HCT116 (cell line): ENCODE results near the gene PLA2G10.
A peak's percentile ranks its signal among the peaks of the same experiment; 100 is the strongest.

ENCODE experiments used
- CEBPB ChIP-seq: IDR thresholded peaks from 2 replicates; pipeline ENCODE4 v1.6.1; 2012; ENCODE audit warnings: low read depth
- ELF1 ChIP-seq: IDR thresholded peaks from 2 replicates; pipeline ENCODE4 v1.6.1; 2012; ENCODE audit warnings: low read depth, borderline replicate concordance
- EZH2 ChIP-seq: fragments of 200-600 bp; sonication (generic); IDR thresholded peaks from 2 replicates; pipeline ENCODE4 v1.6.1; 2017; ENCODE audit warnings: antibody characterized with exemption, mixed run types
- FOSL1 ChIP-seq: IDR thresholded peaks from 2 replicates; pipeline ENCODE4 v1.6.1; 2012; ENCODE audit warnings: low read depth
- POLR2A ChIP-seq: IDR thresholded peaks from 2 replicates; pipeline ENCODE4 v1.7.0; 2011; ENCODE audit warnings: borderline replicate concordance; ENCODE audit not compliant: insufficient read depth, insufficient read length; ENCODE audit errors: extremely low read depth
- POLR2AphosphoS5 ChIP-seq: IDR thresholded peaks from 2 replicates; pipeline ENCODE4 v1.6.1; 2011; ENCODE audit warnings: mild to moderate bottlenecking, low read depth, low read length, moderate library complexity
- REST ChIP-seq: IDR thresholded peaks from 2 replicates; pipeline ENCODE4 v1.6.1; 2012; ENCODE audit warnings: low read depth
- SIN3A ChIP-seq: IDR thresholded peaks from 2 replicates; pipeline ENCODE4 v1.6.1; 2012; ENCODE audit warnings: low read depth
- YY1 ChIP-seq: IDR thresholded peaks from 2 replicates; pipeline ENCODE4 v1.6.1; 2011; ENCODE audit warnings: low read length, low read depth, moderate library complexity, mild to moderate bottlenecking; ENCODE audit not compliant: insufficient replicate concordance; ENCODE audit errors: extremely low read depth
- ZFX ChIP-seq: fragments of 450-650 bp; IDR thresholded peaks from 2 replicates; pipeline ENCODE4 v1.6.1; 2017
- TF ChIP-seq, protein P1 (sequence below), 3 experiments: fragments of 200-600 bp in 1 of 3; sonication (generic) in 1 of 3; IDR thresholded peaks in 2 of 3; conservative IDR thresholded peaks in 1 of 3; 2 replicates each; pipeline ENCODE4 v1.5.1; 2012 to 2017; ENCODE audit warnings: low read depth in 2 of 3, low read length in 2 of 3, antibody characterized with exemption in 1 of 3, borderline replicate concordance in 1 of 3, control low read depth in 1 of 3, mild to moderate bottlenecking in 1 of 3, mixed read lengths in 1 of 3, mixed run types in 1 of 3, moderate library complexity in 1 of 3; ENCODE audit not compliant: insufficient read depth in 1 of 3
- TF ChIP-seq, protein P2 (sequence below): IDR thresholded peaks from 2 replicates; pipeline ENCODE4 v1.6.1; 2012

GRCh38 chr16:14641926-14642325, 52.2 kb downstream of the PLA2G10 start:
- TF ChIP-seq, protein P1, sequence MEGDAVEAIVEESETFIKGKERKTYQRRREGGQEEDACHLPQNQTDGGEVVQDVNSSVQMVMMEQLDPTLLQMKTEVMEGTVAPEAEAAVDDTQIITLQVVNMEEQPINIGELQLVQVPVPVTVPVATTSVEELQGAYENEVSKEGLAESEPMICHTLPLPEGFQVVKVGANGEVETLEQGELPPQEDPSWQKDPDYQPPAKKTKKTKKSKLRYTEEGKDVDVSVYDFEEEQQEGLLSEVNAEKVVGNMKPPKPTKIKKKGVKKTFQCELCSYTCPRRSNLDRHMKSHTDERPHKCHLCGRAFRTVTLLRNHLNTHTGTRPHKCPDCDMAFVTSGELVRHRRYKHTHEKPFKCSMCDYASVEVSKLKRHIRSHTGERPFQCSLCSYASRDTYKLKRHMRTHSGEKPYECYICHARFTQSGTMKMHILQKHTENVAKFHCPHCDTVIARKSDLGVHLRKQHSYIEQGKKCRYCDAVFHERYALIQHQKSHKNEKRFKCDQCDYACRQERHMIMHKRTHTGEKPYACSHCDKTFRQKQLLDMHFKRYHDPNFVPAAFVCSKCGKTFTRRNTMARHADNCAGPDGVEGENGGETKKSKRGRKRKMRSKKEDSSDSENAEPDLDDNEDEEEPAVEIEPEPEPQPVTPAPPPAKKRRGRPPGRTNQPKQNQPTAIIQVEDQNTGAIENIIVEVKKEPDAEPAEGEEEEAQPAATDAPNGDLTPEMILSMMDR (IDR thresholded peaks at IDR 0.05 in 2 of 3, conservative IDR thresholded peaks at IDR 0.05 in 1 of 3; ENCODE audit: borderline replicate concordance in 1 of 3, insufficient read depth in 1 of 3, low read depth in 2 of 3, low read length in 2 of 3), result 0 out of 6 replicates have a peak, but pooled peaks of 1 of the 3 experiments have one; percentile 12
- TF ChIP-seq, protein P2, sequence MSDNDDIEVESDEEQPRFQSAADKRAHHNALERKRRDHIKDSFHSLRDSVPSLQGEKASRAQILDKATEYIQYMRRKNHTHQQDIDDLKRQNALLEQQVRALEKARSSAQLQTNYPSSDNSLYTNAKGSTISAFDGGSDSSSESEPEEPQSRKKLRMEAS, result no peak
- TF ChIP-seq FOSL1, result no peak
- TF ChIP-seq POLR2AphosphoS5, result no peak
- no peak for TF ChIP-seq SIN3A
- TF ChIP-seq POLR2A, result no peak
- TF ChIP-seq EZH2, result no peak
- no peak for TF ChIP-seq CEBPB
- no peak for TF ChIP-seq ELF1
- no peak for TF ChIP-seq YY1
- TF ChIP-seq ZFX, result no peak
- no peak for TF ChIP-seq REST
